HuH-7 (cell line): ENCODE data around the gene CNTN6.

Experiments used
- DNase-seq: peaks from one replicate; pipeline ENCODE4 v3.0.0; 2011; ENCODE audit warnings: low spot score

The CNTN6 gene

DNA sequence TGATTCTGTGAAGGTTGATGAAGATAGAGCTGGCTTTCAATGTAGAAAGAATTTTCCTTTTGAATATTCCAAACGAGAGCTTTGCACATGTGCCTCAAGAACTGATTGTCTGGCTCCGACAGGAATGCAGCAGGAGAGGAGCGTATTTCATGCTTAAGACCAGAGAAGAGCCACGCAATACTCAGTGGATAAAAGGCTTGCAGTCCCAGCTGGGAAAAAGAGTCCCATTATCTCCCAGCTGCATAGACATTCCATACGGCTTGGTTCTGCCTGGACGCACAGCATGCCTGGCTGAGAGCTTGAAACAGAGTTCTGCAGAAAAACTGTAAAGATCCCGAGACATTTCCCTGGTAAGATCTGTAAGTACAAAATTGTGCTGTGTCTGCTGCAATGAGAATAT is at the start of gene CNTN6:
TSS of gene CNTN6 (plus strand) at position 254 of the 400 bp plus-strand sequence. CDS start 54,985 bp downstream, outside the sequence.
- no peak for DNase-seq

DNA sequence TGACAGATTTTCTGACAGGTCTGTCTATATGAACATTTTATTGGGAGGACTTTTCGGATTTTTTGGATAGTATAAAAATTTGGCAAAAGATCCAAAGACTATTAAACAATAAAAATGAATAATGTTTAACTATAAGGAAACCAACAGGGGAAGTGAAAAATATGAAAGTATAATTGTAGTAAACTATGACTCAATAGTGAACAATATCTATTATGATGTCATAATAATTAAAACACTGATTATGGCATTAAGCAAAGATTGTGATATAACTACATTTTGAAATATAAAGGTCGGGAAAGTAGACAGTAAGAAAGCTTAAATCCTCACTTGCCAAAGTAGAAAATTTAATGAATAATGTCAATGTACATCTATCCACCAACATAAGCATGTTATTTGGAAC is 44.3 kb upstream of the CNTN6 start:
- no peak for DNase-seq

- DNase-seq: no peak
Measured at GRCh38 chr3:1055870-1056269, 37.0 kb upstream of the CNTN6 start.

- no peak for DNase-seq
Measured at GRCh38 chr3:1056744-1057143, 36.1 kb upstream of the CNTN6 start.

DNA sequence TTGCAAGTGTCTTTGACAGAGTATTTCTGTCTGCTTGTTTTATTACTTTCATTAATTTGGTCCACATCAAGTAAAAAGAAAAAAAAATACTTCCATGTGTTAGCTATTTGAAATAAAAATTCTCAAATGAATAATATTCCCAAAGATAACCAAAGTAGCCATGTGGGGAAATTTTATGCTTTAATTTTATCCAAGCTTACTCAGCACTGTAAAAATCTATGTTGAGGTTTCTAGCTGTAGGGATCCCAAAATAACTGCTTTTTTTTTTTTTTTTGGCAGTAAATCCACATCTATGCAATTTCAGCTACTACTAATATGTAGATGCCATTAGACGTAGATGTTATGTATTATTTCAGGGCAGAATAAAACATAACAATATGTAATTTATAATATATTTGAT is 35.4 kb upstream of the CNTN6 start:
- DNase-seq: no peak

DNA sequence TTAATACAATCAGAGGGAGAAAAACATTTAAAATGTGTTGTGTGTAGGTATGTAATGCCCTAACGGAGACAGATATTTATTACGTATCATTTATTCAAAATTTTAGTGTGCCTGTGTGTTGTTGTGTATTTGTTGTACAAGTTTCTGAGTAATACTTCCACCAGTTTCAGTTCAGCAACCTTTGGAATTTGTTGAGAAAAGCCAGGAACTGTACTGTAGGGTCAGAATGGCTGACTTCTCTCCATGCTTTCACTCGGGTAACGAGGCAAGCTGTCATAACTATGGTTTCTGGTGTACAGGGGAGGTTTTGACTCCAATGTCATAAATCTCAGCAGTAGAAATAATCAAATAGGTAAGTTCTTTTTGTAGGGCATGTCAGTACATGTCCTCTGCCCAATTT is 23.8 kb upstream of the CNTN6 start:
- no peak for DNase-seq

DNA sequence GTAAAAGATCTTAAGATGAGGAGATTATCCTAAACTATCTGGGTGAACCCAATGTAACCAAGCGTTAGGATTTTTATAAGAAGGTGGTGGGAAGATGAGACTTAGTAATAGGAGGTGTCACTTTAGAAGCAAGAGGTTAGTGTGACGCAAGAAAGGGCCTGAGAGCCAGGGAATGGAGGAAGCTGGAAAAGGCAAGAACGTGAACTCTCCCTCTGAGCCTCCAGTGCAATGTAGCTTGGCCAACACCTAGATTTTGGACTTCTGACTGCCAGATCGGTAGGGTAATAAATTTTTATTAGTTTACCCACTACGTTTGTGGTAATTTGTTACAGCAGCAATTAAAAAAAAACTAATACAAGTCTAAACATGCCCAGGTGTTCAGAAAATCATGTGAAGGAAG is 20.8 kb upstream of the CNTN6 start:
- DNase-seq: no peak

DNA sequence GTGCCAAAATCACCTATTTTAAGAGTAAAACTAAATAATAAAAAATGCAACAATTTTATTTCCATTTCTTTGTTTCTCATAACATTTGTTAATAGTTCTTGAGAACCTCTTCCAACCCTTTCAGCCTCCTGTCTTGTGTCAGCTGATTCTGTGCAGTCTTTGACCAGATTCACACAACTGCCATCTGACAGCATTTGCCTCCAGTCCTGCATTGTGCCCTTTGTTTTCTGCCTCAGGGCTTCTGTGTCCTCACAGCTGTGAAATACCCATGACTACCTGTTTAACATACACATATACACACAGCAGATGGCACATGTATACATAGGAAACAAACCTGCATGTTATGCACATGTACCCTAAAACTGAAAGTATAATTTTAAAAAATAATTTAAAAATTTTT is 13.2 kb upstream of the CNTN6 start:
- DNase-seq: no peak

DNA sequence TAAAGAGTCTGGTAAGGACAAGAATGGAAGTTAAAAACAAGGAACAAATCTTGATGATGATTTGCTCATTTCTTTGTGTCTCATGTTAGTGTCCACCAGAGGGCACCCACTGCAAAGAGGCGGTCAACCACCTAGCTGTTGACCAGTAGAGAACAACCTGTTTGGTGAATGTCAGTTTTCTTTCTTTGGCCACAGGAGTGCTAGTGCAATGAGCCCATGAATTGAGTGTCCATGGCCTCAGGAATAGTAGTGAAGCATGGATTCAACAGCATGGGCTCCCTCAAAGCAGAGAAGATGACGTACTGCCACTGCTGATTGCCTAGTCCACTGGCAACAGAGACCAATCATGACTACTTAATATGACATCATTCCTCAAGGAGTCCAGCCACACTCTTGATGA is 10.7 kb upstream of the CNTN6 start:
- peak; percentile 17 for DNase-seq

- no peak for DNase-seq
Measured at GRCh38 chr3:1087066-1087560, 5.7 kb upstream of the CNTN6 start.

- DNase-seq: no peak
Measured at GRCh38 chr3:1088503-1088902, 4.3 kb upstream of the CNTN6 start.

GRCh38 chr3:1091286-1091685 is 1.5 kb upstream of the CNTN6 start:
- DNase-seq: no peak

GRCh38 chr3:1092061-1092460 is 763 bp upstream of the CNTN6 start:
- no peak for DNase-seq

DNA sequence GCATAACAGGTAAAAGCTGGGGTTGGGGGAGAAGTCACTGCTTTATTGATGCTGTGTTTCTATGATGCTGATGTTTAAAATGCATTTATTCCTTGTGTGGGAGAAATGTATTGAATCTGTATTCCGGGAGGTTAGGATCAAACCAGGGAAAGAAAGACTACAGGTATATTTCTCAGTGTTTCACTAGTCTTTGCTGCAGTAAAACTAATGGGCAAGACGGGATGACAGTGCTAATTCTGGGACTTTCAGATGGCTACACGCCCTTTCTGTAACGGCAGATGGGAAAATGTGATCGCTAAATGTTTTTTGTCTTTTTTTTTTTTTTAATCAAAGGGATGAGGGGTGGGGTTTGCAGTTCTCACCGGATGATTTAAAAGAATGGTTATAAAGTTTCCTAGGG is 393 bp downstream of the CNTN6 start:
- DNase-seq: no peak

GRCh38 chr3:1103525-1103924 is 10.7 kb downstream of the CNTN6 start:
- no peak for DNase-seq

DNA sequence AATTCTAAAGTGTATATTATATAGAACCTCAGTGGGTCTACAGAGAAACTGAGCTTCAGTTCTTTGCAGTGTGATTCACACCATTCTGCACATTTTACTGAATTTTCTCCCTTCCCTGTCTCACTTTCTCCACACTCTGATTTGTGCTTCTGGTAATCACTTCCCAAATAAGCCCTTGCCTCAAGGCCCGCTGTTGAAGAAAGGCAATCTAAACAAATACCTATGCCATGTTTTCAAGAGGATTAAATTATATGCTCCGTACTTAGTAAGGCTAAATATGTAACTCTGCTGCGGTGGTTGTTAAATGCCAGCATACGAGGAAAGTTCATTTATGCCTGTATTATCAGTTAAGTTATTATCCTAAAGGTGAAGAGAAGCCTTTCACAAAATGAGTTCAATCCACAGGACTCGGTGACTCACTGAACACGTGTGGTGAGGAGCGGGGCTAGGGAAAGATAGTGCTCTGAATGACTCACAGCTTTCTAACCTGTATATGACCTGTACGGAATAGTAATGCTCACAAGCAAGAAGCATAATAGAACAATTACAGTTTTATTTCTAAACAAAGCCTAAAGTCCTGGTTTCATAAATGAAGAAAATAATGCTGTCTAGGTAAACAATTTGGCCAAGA is 25.1 kb downstream of the CNTN6 start:
- no peak for DNase-seq

DNA sequence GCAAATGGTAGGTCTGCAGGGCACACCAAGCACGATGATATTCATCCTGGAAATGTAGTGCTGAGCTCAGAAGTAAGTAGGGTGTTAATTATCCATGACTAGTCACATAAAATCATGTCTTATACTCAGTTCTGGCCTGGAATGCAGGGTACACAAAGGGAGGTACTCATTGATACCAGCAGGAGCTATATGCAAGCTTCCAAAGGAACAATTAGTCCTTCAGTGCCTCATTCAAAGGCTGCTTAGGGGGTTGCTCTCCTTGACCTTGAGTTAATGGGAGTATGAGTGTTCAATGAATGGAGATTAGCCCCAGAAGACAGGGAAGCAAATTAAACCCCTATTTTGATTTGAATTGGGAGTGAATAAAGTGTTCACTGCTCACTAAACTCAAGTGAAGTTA is 38.3 kb downstream of the CNTN6 start:
- no peak for DNase-seq

DNA sequence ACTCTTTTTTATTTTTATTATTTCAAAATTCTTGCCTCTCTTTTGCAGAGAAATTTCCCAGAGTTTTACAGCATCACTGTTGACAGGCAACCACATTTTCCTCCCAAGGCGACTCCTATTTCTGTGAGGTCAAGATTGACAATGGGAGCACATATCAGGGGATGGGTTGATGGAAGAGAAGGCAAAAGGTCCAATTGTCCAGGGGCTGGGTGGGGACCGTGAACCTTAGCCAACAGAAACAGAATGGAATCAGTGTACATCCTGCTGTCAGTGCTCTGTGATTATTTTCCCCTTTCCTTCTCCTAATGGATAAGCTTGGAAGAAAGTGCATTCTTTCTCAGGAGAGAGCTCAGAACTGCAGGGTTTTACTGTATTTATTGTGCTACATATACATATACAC is 42.4 kb downstream of the CNTN6 start:
- no peak for DNase-seq

DNA sequence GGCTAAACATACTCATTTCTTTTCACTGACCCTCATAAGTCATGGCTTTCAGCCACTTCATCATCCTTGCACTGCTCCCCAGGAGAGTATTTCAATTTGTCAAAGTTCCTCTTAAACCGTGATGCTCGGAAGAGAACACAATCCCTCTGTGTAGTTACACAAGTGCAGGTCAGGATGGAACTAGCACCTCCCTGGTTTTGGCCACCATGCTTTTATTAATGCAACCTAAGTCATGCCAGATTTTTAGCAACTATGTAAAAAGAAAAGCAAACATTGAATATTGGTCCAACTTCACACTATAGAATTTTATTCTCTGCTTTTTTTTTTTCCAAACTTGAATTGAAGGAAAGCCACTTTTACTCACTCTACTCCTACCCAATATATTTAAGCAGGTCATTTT is 45.2 kb downstream of the CNTN6 start:
- DNase-seq: no peak

DNA sequence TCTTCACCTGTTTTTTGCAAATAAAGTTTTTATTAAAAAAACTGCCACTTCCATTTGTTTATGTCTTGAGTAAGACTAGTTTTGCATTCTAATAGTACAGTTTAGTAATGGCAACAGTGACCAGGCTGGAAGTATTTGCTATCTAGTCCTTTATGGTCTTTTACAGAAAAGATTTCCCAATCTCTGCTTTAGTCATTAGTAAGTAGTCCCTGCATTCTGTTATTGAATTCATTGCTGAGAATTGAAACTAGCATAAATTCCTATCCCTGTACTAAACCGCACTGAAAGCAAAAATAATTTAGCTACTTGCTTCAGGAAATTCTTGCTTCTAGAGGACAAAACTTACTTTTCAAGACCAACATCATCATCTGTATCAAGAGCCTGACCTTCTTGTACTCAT is 46.2 kb downstream of the CNTN6 start:
- no peak for DNase-seq

GRCh38 chr3:1147326-1147725 is 54.5 kb downstream of the CNTN6 start:
- no peak for DNase-seq

DNA sequence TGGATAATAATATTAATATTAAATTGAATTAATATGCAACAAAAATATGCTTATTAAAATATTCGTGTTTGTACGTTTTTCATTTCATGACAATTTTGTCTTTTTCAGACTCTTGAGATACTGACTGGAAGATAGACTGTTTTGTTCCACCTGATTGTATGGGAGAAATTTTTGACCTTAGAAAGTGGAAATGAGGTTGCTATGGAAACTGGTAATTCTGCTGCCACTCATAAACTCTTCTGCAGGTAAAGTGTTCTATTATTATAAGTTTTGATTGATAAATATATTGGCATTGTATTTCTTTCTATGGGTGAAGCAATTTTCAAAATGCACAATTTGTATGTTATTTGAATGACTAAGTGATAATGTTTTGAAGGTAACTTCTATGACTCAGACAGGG is 55.0 kb downstream of the CNTN6 start:
- no peak for DNase-seq

GRCh38 chr3:1164101-1164500 is 71.3 kb downstream of the CNTN6 start:
- no peak for DNase-seq

DNA sequence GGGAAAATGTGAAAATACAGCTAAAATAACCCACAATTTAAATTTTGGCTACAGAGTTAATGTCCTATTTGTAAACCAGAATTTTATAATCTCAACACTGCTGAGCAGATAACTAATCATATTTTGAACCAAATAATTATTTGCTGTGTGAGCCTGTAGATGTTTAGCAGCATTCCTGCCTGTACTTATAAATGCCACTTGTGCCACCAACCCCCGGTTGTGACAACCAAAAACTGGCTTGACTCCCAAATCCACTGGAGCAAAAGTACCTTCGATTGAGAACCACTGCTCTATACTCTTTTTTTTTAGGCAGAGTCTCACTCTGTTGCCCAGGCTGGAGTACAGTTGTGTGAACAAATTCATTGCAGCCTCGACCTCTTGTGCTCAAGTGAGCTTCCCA is 78.5 kb downstream of the CNTN6 start:
- no peak for DNase-seq

GRCh38 chr3:1172644-1173043 is 79.8 kb downstream of the CNTN6 start:
- DNase-seq: no peak
